Brain microvascular endothelial cell (primary cell): ENCODE measurements around the gene SFTPD.

Experiments used
- DNase-seq: peaks from one replicate; pipeline ENCODE4 v3.0.0-alpha.2; 2020
- H3K27ac ChIP-seq: fragments of 250-450 bp; sonication (Bioruptor Pico); 2 replicates; pipeline ENCODE4 v1.5.1; 2020; ENCODE audit warnings: mild to moderate bottlenecking, moderate library complexity
- H3K27me3 ChIP-seq: fragments of 250-450 bp; sonication (Bioruptor Pico); replicated peaks from 2 replicates; pipeline ENCODE4 v1.5.1; 2020; ENCODE audit warnings: mild to moderate bottlenecking
- H3K36me3 ChIP-seq: fragments of 250-450 bp; sonication (Bioruptor Pico); replicated peaks from 2 replicates; pipeline ENCODE4 v1.5.1; 2020; ENCODE audit warnings: mild to moderate bottlenecking
- H3K4me3 ChIP-seq: 2 replicates; pipeline ENCODE4 v1.5.1; 2011; ENCODE audit warnings: low read depth, mild to moderate bottlenecking, control low read depth, low read length, moderate library complexity
- in situ Hi-C: cut with HindIII; loops from 2 replicates; pipeline ENCODE4 v1.10.0; 2017; ENCODE audit warnings: low sequenced_read_pairs, low pct_ligation_motif_present
- TF ChIP-seq, protein P1 (sequence below): IDR thresholded peaks from 2 replicates; pipeline ENCODE4 v1.5.1; 2011; ENCODE audit warnings: low read depth, mild to moderate bottlenecking, moderate library complexity, low read length, control low read depth, inconsistent platforms; ENCODE audit errors: missing control alignments

The SFTPD gene

GRCh38 chr10:79932307-79932706, 16.6 kb downstream of the SFTPD start:
- DNase-seq, result no peak
- no peaks in the 10 kb centered on the region for H3K36me3 ChIP-seq
- no peak overlapping the region for H3K4me3 ChIP-seq
- no peak overlapping the region for H3K27ac ChIP-seq
- TF ChIP-seq, protein P1, sequence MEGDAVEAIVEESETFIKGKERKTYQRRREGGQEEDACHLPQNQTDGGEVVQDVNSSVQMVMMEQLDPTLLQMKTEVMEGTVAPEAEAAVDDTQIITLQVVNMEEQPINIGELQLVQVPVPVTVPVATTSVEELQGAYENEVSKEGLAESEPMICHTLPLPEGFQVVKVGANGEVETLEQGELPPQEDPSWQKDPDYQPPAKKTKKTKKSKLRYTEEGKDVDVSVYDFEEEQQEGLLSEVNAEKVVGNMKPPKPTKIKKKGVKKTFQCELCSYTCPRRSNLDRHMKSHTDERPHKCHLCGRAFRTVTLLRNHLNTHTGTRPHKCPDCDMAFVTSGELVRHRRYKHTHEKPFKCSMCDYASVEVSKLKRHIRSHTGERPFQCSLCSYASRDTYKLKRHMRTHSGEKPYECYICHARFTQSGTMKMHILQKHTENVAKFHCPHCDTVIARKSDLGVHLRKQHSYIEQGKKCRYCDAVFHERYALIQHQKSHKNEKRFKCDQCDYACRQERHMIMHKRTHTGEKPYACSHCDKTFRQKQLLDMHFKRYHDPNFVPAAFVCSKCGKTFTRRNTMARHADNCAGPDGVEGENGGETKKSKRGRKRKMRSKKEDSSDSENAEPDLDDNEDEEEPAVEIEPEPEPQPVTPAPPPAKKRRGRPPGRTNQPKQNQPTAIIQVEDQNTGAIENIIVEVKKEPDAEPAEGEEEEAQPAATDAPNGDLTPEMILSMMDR, result no peak
- no peaks in the 10 kb centered on the region for H3K27me3 ChIP-seq
- in situ Hi-C loops, result no loop called here

DNA sequence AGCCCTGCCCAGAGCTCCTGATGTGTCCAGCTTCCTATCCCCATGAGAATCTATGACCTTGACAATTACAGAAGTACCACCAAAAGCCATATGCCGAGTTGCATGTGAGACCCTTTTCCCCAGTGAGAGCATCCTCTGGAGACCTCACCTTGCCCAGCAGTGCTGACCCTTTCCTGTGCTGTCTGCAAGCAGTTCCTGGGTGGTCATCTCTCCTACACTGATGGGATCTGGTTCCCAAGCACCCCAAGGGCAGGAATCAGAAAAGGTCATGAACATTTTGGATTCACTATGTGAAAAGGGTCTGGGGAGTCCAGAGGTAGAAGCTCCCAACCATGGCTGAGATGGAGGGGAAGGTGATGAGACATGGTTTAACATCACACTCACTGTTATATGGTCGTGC, 18.2 kb downstream of the SFTPD start:
- Histone ChIP-seq H3K4me3 (no peak overlapping the region), H3K27ac (no peak overlapping the region), H3K36me3 (no peaks in the 10 kb centered on the region), H3K27me3 (no peaks in the 10 kb centered on the region)
- no peak for DNase-seq
- in situ Hi-C loops, result no loop called here
- TF ChIP-seq, protein P1, result no peak

DNA sequence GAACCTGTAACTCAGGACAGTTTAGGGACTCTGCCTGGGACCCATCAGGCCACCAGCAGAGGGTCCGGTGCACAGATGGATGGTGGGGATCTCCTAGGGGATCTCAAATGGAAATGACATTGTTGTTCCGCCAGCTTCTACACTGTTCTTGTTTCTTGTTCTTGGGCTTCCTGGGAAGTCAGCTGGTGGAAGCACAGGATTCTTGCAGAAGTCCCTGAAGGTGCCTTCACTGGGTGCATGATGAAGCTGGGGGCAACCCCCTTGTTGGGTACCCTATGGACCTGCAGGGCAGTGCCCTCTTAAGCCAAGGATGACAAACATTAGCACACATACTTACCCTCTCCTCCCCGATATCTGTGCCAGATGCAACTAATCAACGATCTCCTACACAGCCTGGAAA, 18.6 kb downstream of the SFTPD start:
- no peaks in the 10 kb centered on the region for H3K36me3 ChIP-seq
- in situ Hi-C loops, result no loop called here
- no peak overlapping the region for H3K27ac ChIP-seq
- TF ChIP-seq, protein P1, result no peak
- no peak overlapping the region for H3K4me3 ChIP-seq
- H3K27me3 ChIP-seq, result no peaks in the 10 kb centered on the region
- DNase-seq, result no peak

GRCh38 chr10:79929409-79929904, 19.4 kb downstream of the SFTPD start:
- peak; percentile 46 for DNase-seq
- in situ Hi-C loops, result no loop called here
- Histone ChIP-seq H3K27ac (no peak overlapping the region), H3K36me3 (no peaks in the 10 kb centered on the region), H3K27me3 (no peaks in the 10 kb centered on the region), H3K4me3 (no peak overlapping the region)
- TF ChIP-seq, protein P1, result peak; percentile 93

DNA sequence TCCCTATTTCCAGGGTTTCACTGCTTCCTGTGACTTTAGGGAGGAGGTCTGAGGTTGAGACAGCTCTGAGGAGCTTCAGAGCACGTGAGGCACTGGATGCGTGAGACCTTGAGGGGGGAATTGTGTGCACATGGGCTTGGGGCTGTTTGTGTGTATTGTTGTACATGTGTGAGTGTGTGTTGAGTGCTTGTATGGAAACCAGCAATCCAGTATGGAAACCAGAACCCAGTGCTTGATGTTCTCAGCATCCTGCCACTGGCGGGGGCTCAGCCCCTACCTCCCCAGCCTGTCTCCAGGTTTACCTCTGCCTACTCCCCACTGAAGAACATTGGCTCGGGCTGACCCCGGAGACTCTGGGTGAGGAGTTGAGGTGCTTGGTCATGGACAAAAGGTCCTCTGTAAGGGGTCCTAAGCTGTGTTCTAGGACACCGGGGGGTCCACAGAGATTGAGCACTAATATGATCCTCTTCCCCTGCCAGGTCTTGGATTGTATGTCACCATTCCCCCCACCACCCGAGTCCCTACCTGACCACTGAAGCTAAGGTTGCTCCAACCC, 20.8 kb downstream of the SFTPD start:
- H3K27ac ChIP-seq, result no peak overlapping the region
- H3K27me3 ChIP-seq, result no peaks in the 10 kb centered on the region
- no peaks in the 10 kb centered on the region for H3K36me3 ChIP-seq
- TF ChIP-seq, protein P1, result no peak
- DNase-seq, result no peak
- H3K4me3 ChIP-seq, result no peak overlapping the region
- in situ Hi-C loops, result no loop called here
